ENCODE data around the gene STPG3. TPM values are rescaled to one million over a fixed set of nuclear protein-coding genes. Genes with fewer than 3 reads are reported as not detected.

Gene STPG3
- total and polyA plus RNA-seq, 2 of the 4 experiments (the other 2 are of a cell fraction): not detected

GRCh38 chr9:137214620-137215019 lies 36.5 kb upstream of the STPG3 start:
- Histone ChIP-seq H3K79me1 (ENCODE audit: low read depth in 1 of 2, low read length in 2 of 2) (peaks cover 0 to 6% of the 10 kb centered on the region in 2 experiments; a peak in 1 of 4 replicates), H2BK20ac (ENCODE audit: low read depth, low read length) (no peak overlapping the region), H3K4me1 (ENCODE audit: control insufficient read depth, insufficient read depth, low read length) (peaks cover 6% of the 10 kb centered on the region), H3K18ac (ENCODE audit: low read depth, low read length) (no peak overlapping the region), H3K4me3 (ENCODE audit: insufficient read depth, low read depth, low read length) (no peak overlapping the region), H4K20me1 (ENCODE audit: insufficient read depth, low read length) (no peaks in the 10 kb centered on the region), H3K4me2 (ENCODE audit: low read depth, low read length) (no peak overlapping the region), H3K27ac (ENCODE audit: insufficient read depth, low read length) (no peak overlapping the region), H3K23ac (ENCODE audit: low read depth, low read length) (no peak overlapping the region), H3K9me1 (ENCODE audit: insufficient read depth, low read length) (peaks cover 3% of the 10 kb centered on the region; the same call in 1 of the 2 replicates), H4K91ac (ENCODE audit: insufficient read depth, low read depth, low read length) (no peak overlapping the region), H3K36me3 (ENCODE audit: control insufficient read depth, insufficient read depth, low read length) (peaks cover 19% of the 10 kb centered on the region), H2BK15ac (ENCODE audit: low read depth, low read length) (no peak overlapping the region), H4K5ac (ENCODE audit: low read depth, low read length) (no peak overlapping the region), H3K9me3 (ENCODE audit: control insufficient read depth, insufficient read depth, low read length) (no peaks in the 10 kb centered on the region), H2AFZ (replicated peaks; ENCODE audit: low read length, poor library complexity) (no peak overlapping the region), H3K56ac (ENCODE audit: extremely low read depth, insufficient read depth, low read length) (no peak overlapping the region), H2BK5ac (ENCODE audit: low read depth, low read length, poor library complexity, severe bottlenecking) (no peak overlapping the region), H3K9ac (ENCODE audit: low read depth, low read length) (no peak overlapping the region), H2BK120ac (ENCODE audit: low read depth, low read length) (no peak overlapping the region), H2AK5ac (ENCODE audit: low read depth, low read length) (no peak overlapping the region), H4K8ac (ENCODE audit: low read depth in 2 of 2, low read length in 2 of 2) (no peak overlapping the region), H3K27me3 (ENCODE audit: control insufficient read depth, insufficient read depth, low read length) (no peaks in the 10 kb centered on the region), H2AK9ac (replicated peaks; ENCODE audit: low read depth, low read length, poor library complexity) (no peak overlapping the region), H3K14ac (replicated peaks; ENCODE audit: low read depth, low read length) (no peak overlapping the region), H3K4ac (ENCODE audit: low read depth, low read length) (no peak overlapping the region)
- in situ Hi-C loops (cut with MboI; ENCODE audit: low sequenced_read_pairs): no loop called here
- 94% methylated on average over 12 of the region's 19 CpGs; no CpG with 5 or more reads in 1 of the 2 experiments for WGBS, 2 experiments (ENCODE audit: extremely low coverage in 2 of 2, insufficient read length in 1 of 2)
- ChIA-PET POLR2A (ENCODE audit: unreplicated experiment) (no interaction called here), CTCF (no interaction called here)
- DNase-seq (no peak), ATAC-seq (ENCODE audit: low read depth) (no peak)
- intact Hi-C loops (cut with micrococcal nuclease): no loop called here
- TF ChIP-seq SMC3 (IDR thresholded peaks at IDR 0.05; ENCODE audit: low read depth, low read length) (no peak), RAD21 (IDR thresholded peaks at IDR 0.05; ENCODE audit: low read length) (no peak), RFX5 (IDR thresholded peaks at IDR 0.05; ENCODE audit: low read depth, low read length) (no peak), CEBPB (IDR thresholded peaks at IDR 0.05; ENCODE audit: low read depth, low read length) (no peak), BHLHE40 (IDR thresholded peaks at IDR 0.05; ENCODE audit: low read depth, low read length) (no peak), MAFK (IDR thresholded peaks at IDR 0.05; ENCODE audit: low read depth, low read length) (no peak)
- dilution Hi-C loops (cut with HindIII; ENCODE audit: low sequenced_read_pairs, unreplicated experiment): no loop called here
- no TSS peak for BruUV-seq (replicated peaks)

Data from IMR-90 (cell line).